PC-9 (cell line): Measurements from ENCODE around the gene STX8.

Source experiments
- CTCF ChIP-seq: fragments of 200-600 bp; sonication (generic); conservative IDR thresholded peaks from 2 replicates; pipeline ENCODE4 v1.6.1; 2017; ENCODE audit warnings: mixed run types, antibody characterized with exemption, mild to moderate bottlenecking, moderate library complexity
- EZH2 ChIP-seq: fragments of 200-600 bp; sonication (generic); IDR thresholded peaks from 2 replicates; pipeline ENCODE4 v1.8.0; 2017; ENCODE audit warnings: antibody characterized with exemption, low read depth

- TF ChIP-seq CTCF (no peak), EZH2 (no peak)
Observed at GRCh38 chr17:9594065-9594464, 18.4 kb upstream of the STX8 start.
